Measurements from ENCODE around the gene NGEF. TPM values are rescaled to one million over a fixed set of nuclear protein-coding genes. Genes with fewer than 3 reads are reported as not detected.

Gene NGEF
- total RNA-seq, 1 donor from 2014 or later, result 1.2 TPM

DNA sequence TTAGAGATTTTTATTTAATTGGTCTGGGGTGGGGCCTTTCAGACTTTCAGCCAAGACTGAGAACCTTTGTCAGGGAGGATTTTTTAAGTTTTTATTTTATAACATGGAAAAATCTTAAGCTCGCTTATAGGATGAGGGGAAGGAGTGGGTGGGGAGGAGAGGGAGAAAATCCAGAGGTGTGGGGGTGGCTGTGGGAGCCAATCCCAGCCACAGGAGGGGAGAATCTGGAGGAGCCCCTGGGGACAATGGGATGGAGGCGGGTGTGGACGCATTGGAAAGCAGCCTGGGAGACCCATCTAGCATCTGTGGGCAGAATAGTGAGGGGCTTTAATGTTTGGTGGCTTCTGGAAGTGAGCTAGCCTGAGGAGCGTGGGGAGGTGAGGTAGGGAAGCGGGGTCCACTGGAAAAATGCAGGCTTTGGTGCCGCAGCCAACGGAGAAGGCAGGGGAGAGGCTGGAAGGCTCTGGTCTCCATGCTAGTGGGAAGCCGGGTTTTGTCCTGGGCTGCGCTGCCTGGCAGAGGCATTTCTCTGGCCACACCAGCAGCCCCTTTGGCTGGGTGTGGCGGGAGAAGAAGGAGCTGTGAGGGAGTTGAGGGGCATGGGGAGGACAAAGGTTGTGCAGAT lies 35.6 kb upstream of the NGEF start:
- TF ChIP-seq, protein P1, sequence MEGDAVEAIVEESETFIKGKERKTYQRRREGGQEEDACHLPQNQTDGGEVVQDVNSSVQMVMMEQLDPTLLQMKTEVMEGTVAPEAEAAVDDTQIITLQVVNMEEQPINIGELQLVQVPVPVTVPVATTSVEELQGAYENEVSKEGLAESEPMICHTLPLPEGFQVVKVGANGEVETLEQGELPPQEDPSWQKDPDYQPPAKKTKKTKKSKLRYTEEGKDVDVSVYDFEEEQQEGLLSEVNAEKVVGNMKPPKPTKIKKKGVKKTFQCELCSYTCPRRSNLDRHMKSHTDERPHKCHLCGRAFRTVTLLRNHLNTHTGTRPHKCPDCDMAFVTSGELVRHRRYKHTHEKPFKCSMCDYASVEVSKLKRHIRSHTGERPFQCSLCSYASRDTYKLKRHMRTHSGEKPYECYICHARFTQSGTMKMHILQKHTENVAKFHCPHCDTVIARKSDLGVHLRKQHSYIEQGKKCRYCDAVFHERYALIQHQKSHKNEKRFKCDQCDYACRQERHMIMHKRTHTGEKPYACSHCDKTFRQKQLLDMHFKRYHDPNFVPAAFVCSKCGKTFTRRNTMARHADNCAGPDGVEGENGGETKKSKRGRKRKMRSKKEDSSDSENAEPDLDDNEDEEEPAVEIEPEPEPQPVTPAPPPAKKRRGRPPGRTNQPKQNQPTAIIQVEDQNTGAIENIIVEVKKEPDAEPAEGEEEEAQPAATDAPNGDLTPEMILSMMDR (IDR thresholded peaks at IDR 0.05; ENCODE audit: unreplicated experiment), result no peak
- no peak overlapping the region for H3K27ac Mint-ChIP-seq
- no peaks in the 10 kb centered on the region for H3K4me1 Mint-ChIP-seq (ENCODE audit: low read depth)
- no peak overlapping the region for H3K4me3 Mint-ChIP-seq (ENCODE audit: low read depth)
- peaks cover 64% of the 10 kb centered on the region for H3K27me3 Mint-ChIP-seq
- no peaks in the 10 kb centered on the region for H3K9me3 Mint-ChIP-seq (ENCODE audit: low read depth)
- no peaks in the 10 kb centered on the region for H3K36me3 Mint-ChIP-seq (ENCODE audit: insufficient read depth)
- no peak for DNase-seq (ENCODE audit: low spot score, unreplicated experiment)

DNA sequence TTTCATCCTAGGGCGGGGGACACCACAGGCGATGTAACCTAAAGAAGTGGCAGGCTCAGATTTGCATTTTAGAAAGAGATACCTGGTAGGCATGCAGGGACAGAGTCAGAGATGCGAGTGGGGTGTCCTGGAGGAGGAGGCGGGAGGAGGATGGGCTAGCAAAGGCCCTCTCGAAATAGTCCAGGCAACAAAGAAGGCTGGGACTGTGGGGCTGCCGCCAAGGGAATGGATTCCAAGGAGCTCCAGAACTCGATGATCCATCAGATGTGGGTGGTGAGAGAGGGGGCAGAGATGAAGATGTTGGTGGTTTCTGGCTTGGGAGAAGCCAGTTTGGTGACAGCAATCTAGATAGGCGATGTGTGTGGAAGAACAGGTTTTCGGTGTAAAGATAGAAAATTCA lies 34.6 kb upstream of the NGEF start:
- Mint-ChIP-seq H3K4me3 (ENCODE audit: low read depth) (no peak overlapping the region), H3K27ac (no peak overlapping the region), H3K9me3 (ENCODE audit: low read depth) (no peaks in the 10 kb centered on the region)

DNA sequence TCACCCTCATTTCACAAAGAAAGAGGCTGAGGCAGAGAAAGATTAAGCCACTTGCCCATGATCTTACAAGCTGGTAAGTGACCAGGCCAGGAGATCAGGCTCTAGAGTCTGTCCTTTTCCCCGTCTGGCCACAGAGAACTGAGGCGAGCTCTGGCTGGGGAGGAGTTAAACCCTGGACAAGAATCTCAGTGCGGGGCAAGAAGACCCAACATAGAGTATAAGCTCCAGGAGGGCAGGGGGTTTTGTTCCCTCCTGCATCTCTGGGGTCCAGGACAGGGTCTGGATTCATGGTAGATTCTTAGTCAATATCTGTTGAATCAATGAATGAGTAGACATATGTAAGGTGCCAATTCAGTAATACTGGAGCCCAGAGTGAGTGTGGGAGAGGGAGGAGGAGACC lies 34.1 kb upstream of the NGEF start:
- Mint-ChIP-seq H3K4me3 (ENCODE audit: low read depth) (no peak overlapping the region), H3K27me3 (peaks cover 56% of the 10 kb centered on the region), H3K36me3 (ENCODE audit: insufficient read depth) (no peaks in the 10 kb centered on the region), H3K9me3 (ENCODE audit: low read depth) (no peaks in the 10 kb centered on the region), H3K27ac (no peak overlapping the region), H3K4me1 (ENCODE audit: low read depth) (no peaks in the 10 kb centered on the region)
- DNase-seq (ENCODE audit: low spot score, unreplicated experiment), result no peak
- TF ChIP-seq, protein P1 (IDR thresholded peaks at IDR 0.05; ENCODE audit: unreplicated experiment), result no peak

More for the DNA sequence above, 34.6 kb upstream of the NGEF start:
- TF ChIP-seq, protein P1 (IDR thresholded peaks at IDR 0.05; ENCODE audit: unreplicated experiment), result no peak
- DNase-seq (ENCODE audit: low spot score, unreplicated experiment), result no peak
- no peaks in the 10 kb centered on the region for H3K4me1 Mint-ChIP-seq (ENCODE audit: low read depth)
- peaks cover 59% of the 10 kb centered on the region for H3K27me3 Mint-ChIP-seq
- no peaks in the 10 kb centered on the region for H3K36me3 Mint-ChIP-seq (ENCODE audit: insufficient read depth)

DNA sequence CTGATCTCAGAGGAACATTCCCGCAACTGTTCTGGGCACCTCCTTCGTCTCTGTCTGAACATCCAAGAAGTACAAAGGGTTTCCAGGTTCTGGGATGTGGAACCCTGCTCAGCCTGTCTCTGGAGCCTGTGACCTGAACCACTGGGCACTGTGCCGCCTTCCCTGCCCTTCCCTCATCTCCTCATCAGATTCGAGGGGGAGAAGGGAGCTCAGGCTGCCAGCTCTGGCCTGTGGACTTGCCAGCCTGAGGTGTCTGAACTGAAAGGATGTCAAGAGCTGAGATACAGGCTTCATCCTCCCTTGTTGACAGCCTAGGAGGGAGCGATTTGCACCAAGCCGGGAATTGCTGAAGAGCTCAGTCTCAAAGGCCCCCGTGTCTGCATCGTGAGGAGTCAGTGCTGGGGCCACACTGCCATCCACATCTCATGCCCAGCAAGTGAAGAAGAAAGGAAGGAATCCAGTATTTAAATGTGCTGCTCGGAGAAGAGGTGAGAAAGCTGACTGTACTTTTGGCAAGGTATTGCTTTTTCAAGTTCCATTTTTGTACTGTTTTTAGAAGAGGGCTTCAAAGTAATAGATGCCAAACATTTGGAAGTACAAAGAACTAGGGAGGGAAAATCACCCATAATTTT lies 32.0 kb upstream of the NGEF start:
- Mint-ChIP-seq H3K9me3 (ENCODE audit: low read depth) (no peaks in the 10 kb centered on the region), H3K36me3 (ENCODE audit: insufficient read depth) (no peaks in the 10 kb centered on the region), H3K27me3 (peaks cover 36% of the 10 kb centered on the region), H3K4me1 (ENCODE audit: low read depth) (no peaks in the 10 kb centered on the region), H3K4me3 (ENCODE audit: low read depth) (no peak overlapping the region), H3K27ac (no peak overlapping the region)
- no peak for DNase-seq (ENCODE audit: low spot score, unreplicated experiment)
- TF ChIP-seq, protein P1 (IDR thresholded peaks at IDR 0.05; ENCODE audit: unreplicated experiment), result no peak

DNA sequence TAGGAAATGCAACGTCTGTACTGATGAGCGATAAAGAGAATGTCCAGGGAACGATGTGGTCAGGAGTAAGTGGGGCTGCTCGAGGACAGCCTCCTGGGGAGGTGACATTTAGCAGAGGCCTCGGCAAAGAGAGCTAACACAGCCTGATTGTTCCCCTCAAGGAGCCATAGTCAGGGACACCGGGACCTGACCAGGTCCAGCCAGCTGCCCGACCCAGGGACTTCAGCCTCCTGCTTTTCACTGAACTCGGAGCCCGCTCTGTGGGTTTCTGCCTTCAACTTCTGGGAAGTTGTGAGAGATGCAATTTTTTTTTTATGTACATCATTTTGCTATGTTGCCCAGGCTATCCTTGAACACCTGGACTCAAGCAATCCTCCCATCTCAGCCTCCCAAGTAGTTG lies 29.5 kb upstream of the NGEF start:
- no peaks in the 10 kb centered on the region for H3K36me3 Mint-ChIP-seq (ENCODE audit: insufficient read depth)
- TF ChIP-seq, protein P1 (IDR thresholded peaks at IDR 0.05; ENCODE audit: unreplicated experiment), result no peak
- H3K27ac Mint-ChIP-seq, result no peak overlapping the region
- no peaks in the 10 kb centered on the region for H3K4me1 Mint-ChIP-seq (ENCODE audit: low read depth)
- peaks cover 16% of the 10 kb centered on the region for H3K27me3 Mint-ChIP-seq
- H3K9me3 Mint-ChIP-seq (ENCODE audit: low read depth), result no peaks in the 10 kb centered on the region
- no peak overlapping the region for H3K4me3 Mint-ChIP-seq (ENCODE audit: low read depth)
- no peak for DNase-seq (ENCODE audit: low spot score, unreplicated experiment)
